Measurements from ENCODE around the gene FARS2.

- TF ChIP-seq CTCF (IDR thresholded peaks at IDR 0.05) = no peak
- TF ChIP-seq POLR2A (IDR thresholded peaks at IDR 0.05) = no peak
- TF ChIP-seq EP300 (IDR thresholded peaks at IDR 0.05) = no peak
These were observed 32.0 kb upstream of the FARS2 start for GRCh38 chr6:5229356-5229755.
